ENCODE data around the gene RAB5B.
A peak's percentile ranks its signal among the peaks of the same experiment; 100 is the strongest.

Gene RAB5B, protein sequence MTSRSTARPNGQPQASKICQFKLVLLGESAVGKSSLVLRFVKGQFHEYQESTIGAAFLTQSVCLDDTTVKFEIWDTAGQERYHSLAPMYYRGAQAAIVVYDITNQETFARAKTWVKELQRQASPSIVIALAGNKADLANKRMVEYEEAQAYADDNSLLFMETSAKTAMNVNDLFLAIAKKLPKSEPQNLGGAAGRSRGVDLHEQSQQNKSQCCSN

DNA sequence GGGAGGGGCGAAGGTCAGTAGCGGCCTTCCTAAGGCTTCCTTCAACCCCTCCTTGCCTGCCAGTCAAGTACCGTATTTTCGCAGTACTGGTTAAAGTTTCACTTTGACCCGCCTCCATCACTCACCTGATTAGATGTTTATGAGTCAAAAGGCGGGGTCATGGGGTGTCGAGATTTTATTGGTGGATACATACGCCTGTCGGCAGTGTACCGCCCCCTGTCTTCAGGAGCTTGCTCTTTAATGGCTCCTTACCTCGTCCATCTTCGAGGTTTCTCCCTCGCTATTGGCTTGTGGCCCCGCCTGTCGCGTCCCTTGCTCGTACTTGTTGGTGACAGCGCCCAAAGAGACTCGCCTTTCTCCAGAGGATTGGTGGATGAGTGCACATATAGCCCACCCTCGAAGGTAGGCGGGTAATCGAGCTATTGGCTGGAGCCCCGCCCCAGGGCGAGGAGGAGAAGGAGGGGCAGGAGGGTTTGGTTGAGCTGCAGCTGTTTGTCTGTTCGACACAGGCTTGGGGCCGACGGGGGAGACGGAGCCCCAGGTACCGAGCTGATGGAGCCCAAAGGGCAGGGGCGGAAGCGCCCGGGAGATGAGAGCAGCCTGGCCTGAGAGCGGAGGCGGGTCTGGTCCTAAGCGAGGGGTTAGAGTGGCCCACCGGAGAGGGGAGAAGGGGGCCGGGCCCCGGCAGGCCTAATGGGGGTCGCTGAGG, at the start of gene RAB5B:
RAB5B (plus strand) TSS at position 480 of the 709 bp plus-strand sequence. CDS start 12,883 bp downstream, outside the sequence.
- POLR2A ChIA-PET: interaction anchor here (0.5 to 2.7 kb wide), 21 partner anchors 9 to 248 kb away, joined by 3 to 19 read pairs (median 4); partner anchors contain the start of genes DNAJC14, ORMDL2, PA2G4 and PYM1
- CTCF ChIA-PET: interaction anchor here (0.7 to 3.0 kb wide), 24 partner anchors 9 to 255 kb away, joined by 3 to 38 read pairs (median 3); partner anchors contain the start of genes ORMDL2, PA2G4, PYM1 and SARNP
- peak; percentile 94 for DNase-seq (ENCODE audit: extremely low spot score)
- TF ChIP-seq, protein P1, sequence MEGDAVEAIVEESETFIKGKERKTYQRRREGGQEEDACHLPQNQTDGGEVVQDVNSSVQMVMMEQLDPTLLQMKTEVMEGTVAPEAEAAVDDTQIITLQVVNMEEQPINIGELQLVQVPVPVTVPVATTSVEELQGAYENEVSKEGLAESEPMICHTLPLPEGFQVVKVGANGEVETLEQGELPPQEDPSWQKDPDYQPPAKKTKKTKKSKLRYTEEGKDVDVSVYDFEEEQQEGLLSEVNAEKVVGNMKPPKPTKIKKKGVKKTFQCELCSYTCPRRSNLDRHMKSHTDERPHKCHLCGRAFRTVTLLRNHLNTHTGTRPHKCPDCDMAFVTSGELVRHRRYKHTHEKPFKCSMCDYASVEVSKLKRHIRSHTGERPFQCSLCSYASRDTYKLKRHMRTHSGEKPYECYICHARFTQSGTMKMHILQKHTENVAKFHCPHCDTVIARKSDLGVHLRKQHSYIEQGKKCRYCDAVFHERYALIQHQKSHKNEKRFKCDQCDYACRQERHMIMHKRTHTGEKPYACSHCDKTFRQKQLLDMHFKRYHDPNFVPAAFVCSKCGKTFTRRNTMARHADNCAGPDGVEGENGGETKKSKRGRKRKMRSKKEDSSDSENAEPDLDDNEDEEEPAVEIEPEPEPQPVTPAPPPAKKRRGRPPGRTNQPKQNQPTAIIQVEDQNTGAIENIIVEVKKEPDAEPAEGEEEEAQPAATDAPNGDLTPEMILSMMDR (IDR thresholded peaks at IDR 0.05; ENCODE audit: control extremely low read depth, extremely low read depth, low read depth, missing control alignments): no peak

DNA sequence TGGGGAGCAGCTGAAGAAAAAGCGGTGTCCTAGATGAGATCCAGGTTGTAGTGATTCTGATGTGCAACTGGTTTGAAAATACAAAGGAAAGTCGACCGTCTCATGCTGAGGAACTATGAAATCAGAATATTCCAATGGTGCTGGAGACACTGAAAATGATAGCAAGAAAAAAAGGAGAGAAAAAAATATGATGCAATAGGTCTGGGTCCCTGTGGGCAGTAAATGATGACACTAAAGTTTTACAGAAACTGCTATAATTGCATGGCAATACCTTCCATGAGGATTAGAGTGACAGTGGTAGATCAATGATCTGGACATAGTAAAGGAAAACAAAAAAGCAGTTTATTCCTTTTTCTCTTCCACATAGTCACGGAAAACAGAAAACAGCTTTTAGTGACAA, 48.5 kb upstream of the RAB5B start:
- no peak for DNase-seq (ENCODE audit: extremely low spot score)
- ChIA-PET CTCF (interaction anchor here (0.9 to 7.5 kb wide), 15 partner anchors 10 to 186 kb away, joined by 3 to 92 read pairs (median 4); partner anchors contain the start of genes DNAJC14, ORMDL2 and SARNP), POLR2A (no interaction called here)
- TF ChIP-seq, protein P1 (IDR thresholded peaks at IDR 0.05; ENCODE audit: control extremely low read depth, extremely low read depth, low read depth, missing control alignments): no peak

DNA sequence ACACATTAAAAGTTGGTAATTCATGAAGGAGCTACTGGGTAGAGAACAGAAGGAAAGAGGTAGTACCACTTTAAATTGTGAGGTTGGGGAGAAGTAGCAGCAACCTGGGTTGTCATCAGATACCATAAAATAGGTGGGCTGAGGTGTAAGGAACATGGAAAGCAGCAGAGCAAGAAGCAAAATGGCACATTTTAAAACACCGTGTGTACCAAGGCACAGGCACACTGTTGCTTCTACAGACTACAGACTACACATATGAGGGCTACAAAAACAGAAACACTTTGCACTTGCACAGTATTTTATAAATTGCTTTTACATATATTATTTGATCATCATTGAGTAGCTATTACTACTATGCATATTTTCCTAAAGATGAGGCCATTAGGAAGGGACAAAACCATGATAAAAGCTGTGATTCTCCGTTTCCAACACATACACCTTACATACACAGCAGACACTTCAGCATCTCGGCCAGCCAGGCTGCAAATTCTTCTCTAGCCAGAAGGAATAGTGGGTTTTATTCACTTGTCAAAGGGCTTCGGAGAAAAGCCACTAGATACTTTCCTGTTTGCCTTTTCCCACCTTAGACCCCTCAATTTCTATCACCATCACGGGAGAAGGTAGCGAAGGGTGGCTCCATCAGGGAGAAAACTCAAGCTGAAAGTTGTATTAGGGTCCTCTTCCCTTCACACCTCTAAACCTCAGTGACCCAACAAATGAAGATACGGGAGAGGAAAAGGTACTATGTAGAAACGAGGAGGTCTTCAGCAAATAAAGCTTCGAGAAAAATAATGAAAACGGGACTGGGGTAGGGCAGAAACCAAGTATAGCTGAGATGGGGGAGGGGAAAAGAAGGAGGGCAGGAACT, 47.8 kb upstream of the RAB5B start:
- DNase-seq (ENCODE audit: extremely low spot score): no peak
- ChIA-PET CTCF (interaction anchor here (0.6 to 7.5 kb wide), 28 partner anchors 10 to 187 kb away, joined by 3 to 92 read pairs (median 4); partner anchors contain the start of genes DNAJC14, ORMDL2, RAB5B and SARNP), POLR2A (interaction anchor here (0.8 to 1.6 kb wide), 2 partner anchors 48 to 106 kb away, joined by 3 to 4 read pairs; partner anchors contain the start of gene RAB5B)
- TF ChIP-seq, protein P1 (IDR thresholded peaks at IDR 0.05; ENCODE audit: control extremely low read depth, extremely low read depth, low read depth, missing control alignments): no peak

DNA sequence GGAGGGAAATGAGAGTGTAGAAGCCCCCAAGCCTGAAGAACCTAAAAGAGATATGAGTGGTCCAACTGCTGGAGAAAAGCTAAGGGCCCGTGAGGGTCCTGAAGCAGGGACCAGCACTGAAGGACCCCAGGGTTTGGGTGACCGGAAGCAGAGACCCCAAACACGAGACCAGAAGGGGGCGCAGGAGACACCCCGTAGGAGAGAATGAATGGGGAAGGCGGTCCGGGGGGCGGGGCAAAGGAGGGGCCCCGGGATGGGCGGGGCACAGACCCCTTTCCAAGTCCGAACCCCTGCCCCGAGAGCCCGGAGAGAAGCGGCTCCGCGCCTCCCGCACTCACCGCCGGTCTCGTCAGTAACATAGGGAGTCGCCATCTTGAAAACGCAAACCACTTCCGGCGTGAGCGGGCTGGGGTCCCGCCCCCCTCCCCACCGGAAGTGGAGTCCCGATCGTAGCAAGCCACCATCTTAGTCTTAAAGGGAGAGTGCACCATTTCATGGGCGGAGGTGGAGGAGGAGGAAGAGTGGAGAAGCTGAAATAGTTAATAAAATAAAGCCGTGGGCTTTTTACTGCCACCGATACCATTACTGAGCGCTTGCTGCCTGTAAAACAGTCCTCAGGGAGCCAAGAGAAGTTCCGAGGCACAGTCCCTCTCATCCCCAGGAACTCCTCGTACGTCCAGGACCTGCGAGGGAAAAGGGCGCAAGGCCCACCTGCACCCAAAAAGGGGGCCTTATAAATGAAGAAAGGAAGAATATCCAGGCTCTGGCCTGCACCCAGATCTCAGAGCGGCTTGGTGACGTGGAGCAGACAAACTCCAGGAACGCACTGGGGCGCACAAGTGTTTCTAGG, 46.9 kb upstream of the RAB5B start:
- TF ChIP-seq, protein P1 (IDR thresholded peaks at IDR 0.05; ENCODE audit: control extremely low read depth, extremely low read depth, low read depth, missing control alignments): peak; percentile 72
- POLR2A ChIA-PET: interaction anchor here (0.8 to 1.6 kb wide), 2 partner anchors 47 to 107 kb away, joined by 3 to 4 read pairs; partner anchors contain the start of gene RAB5B
- CTCF ChIA-PET: interaction anchor here (0.6 to 7.5 kb wide), 24 partner anchors 11 to 188 kb away, joined by 3 to 92 read pairs (median 4); partner anchors contain the start of genes DNAJC14, ORMDL2, RAB5B and SARNP
- peak; percentile 91 for DNase-seq (ENCODE audit: extremely low spot score)

DNA sequence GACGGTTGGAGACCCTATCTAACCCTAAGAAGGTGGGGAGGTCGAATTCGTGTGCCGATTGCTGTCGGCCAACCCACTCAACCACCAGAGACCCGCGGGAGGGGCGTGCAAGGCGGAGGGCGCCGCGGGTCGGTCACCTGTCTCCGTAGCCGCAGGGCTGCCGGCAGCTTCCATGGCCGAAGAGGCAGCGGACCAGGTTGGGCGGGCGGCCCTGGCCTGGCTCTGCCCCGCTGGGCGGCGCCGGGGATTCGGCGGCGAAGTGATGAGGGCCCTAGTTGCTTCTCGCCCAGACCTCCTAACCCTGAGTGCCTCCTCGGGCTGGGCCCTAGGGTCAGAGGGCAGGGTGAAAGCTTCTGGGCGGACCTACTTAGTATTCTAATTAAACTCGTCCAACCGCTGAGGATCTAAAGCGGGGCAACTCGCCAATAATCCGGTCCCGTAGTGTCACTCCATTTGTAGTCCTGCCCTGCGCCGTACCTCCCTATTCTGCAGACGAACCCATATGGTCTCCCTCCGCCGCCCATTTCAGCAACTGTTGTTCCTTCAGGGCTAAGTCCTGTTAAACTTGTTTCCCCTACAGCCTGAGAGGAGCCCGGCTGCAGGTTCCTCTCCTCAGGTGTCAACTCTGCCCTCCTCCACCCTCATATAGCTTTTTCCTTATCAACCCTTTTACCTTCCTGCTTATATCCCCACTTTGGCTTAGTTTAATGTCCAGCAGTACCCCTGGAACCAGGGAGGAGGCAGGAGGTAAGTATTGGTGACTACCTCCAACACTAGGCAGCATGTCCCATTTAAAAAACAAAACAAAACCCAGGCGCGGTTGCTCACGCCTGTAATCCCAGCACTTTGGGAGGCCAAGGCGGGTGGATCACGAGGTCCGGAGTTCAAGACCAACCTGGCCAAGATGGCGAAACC, 46.0 kb upstream of the RAB5B start, which contains the start of gene PYM1:
PYM1 (minus strand) TSS at position 307 of the 915 bp plus-strand sequence; CDS start at position 174, 133 bp downstream.
- DNase-seq (ENCODE audit: extremely low spot score): peak; percentile 77
- ChIA-PET POLR2A (interaction anchor here (1.6 kb wide), 1 partner anchor 46 kb away, joined by 4 read pairs; the partner anchor contains the start of gene RAB5B), CTCF (interaction anchor here (0.7 to 7.5 kb wide), 10 partner anchors 10 to 108 kb away, joined by 3 to 92 read pairs (median 5); partner anchors contain the start of genes DNAJC14 and RAB5B)
- TF ChIP-seq, protein P1 (IDR thresholded peaks at IDR 0.05; ENCODE audit: control extremely low read depth, extremely low read depth, low read depth, missing control alignments): no peak
